Panc1 (cell line): ENCODE measurements around the gene DPP8.
"Not testable (repeated sequence)": the region's sequence is repeated elsewhere in the genome, so short reads cannot be mapped to it uniquely, and the experiment has no call there.

ENCODE experiments used
- POLR2AphosphoS5 ChIP-seq: IDR thresholded peaks from 2 replicates; pipeline ENCODE4 v1.6.1; 2012; ENCODE audit warnings: mild to moderate bottlenecking, low read depth, low read length, moderate library complexity
- REST ChIP-seq, 2 experiments: IDR thresholded peaks; 2 replicates each; pipeline ENCODE4 v1.6.1; 2011 to 2012; ENCODE audit warnings: low read depth in 2 of 2, control low read depth in 1 of 2, low read length in 1 of 2, mild to moderate bottlenecking in 1 of 2, moderate library complexity in 1 of 2; ENCODE audit not compliant: insufficient read depth in 1 of 2
- TF ChIP-seq, protein P1 (sequence below): fragments of 450-650 bp; IDR thresholded peaks from 2 replicates; pipeline ENCODE4 v1.5.1; 2017; ENCODE audit warnings: mild to moderate bottlenecking

DNA sequence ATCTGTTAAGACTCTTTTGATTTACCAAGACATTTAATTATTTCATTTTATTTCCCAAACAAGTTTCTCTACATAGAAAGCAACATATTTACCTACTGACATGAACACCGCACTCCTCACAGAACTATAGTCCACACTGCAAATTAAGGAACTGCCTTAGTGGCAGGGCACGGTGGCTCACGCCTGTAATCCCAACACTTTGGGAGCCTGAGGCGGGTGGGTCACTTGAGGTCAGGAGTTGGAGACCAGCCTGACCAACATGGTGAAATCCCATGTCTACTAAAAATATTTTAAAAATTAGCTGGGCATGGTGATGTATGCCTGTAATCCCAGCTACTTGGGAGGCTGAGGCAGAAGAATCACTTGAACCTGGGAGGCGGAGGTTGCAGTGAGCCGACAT is 54.4 kb downstream of the DPP8 start:
- TF ChIP-seq, protein P1, sequence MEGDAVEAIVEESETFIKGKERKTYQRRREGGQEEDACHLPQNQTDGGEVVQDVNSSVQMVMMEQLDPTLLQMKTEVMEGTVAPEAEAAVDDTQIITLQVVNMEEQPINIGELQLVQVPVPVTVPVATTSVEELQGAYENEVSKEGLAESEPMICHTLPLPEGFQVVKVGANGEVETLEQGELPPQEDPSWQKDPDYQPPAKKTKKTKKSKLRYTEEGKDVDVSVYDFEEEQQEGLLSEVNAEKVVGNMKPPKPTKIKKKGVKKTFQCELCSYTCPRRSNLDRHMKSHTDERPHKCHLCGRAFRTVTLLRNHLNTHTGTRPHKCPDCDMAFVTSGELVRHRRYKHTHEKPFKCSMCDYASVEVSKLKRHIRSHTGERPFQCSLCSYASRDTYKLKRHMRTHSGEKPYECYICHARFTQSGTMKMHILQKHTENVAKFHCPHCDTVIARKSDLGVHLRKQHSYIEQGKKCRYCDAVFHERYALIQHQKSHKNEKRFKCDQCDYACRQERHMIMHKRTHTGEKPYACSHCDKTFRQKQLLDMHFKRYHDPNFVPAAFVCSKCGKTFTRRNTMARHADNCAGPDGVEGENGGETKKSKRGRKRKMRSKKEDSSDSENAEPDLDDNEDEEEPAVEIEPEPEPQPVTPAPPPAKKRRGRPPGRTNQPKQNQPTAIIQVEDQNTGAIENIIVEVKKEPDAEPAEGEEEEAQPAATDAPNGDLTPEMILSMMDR, result not testable (repeated sequence)
- TF ChIP-seq POLR2AphosphoS5; REST (IDR thresholded peaks at IDR 0.05; ENCODE audit: insufficient read depth in 1 of 2, low read depth in 2 of 2, low read length in 1 of 2): not testable (repeated sequence)
